ENCODE results near the gene DMD.
A peak's percentile ranks its signal among the peaks of the same experiment; 100 is the strongest.

The DMD gene

GRCh38 chrX:31747411-31747810 is 1463.9 kb downstream of the DMD start:
- DNase-seq: peak in 1 of 56 donors; percentile 0

GRCh38 chrX:31743004-31743403 is 1468.3 kb downstream of the DMD start:
- no peak for DNase-seq

GRCh38 chrX:31717474-31717873 is 1493.9 kb downstream of the DMD start:
- no peak for DNase-seq

GRCh38 chrX:31715675-31716074 is 1495.7 kb downstream of the DMD start:
- DNase-seq: no peak

- DNase-seq: no peak
These were observed 1496.6 kb downstream of the DMD start for GRCh38 chrX:31714797-31715196.

GRCh38 chrX:31713120-31713519 is 1498.2 kb downstream of the DMD start:
- no peak for DNase-seq

GRCh38 chrX:31711166-31711565 is 1500.2 kb downstream of the DMD start:
- no peak for DNase-seq

- DNase-seq: no peak
These were observed 1503.2 kb downstream of the DMD start for GRCh38 chrX:31708116-31708515.

- DNase-seq: no peak
These were observed 1504.9 kb downstream of the DMD start for GRCh38 chrX:31706466-31706865.

GRCh38 chrX:31705816-31706215 is 1505.5 kb downstream of the DMD start:
- no peak for DNase-seq

- DNase-seq: peak in 1 of 56 donors; percentile 0
These were observed 1506.4 kb downstream of the DMD start for GRCh38 chrX:31704938-31705337.

- no peak for DNase-seq
These were observed 1509.1 kb downstream of the DMD start for GRCh38 chrX:31702222-31702621.

- DNase-seq: no peak
These were observed 1513.9 kb downstream of the DMD start for GRCh38 chrX:31697294-31697916.

- DNase-seq: no peak
These were observed 1531.5 kb downstream of the DMD start for GRCh38 chrX:31679861-31680260.

GRCh38 chrX:31670245-31670644 is 1541.1 kb downstream of the DMD start:
- DNase-seq: no peak

- no peak for DNase-seq
These were observed 1545.9 kb downstream of the DMD start for GRCh38 chrX:31665454-31665853.

GRCh38 chrX:31663172-31663571 is 1548.2 kb downstream of the DMD start:
- no peak for DNase-seq

GRCh38 chrX:31661280-31661810 is 1550.0 kb downstream of the DMD start:
- no peak for DNase-seq

- DNase-seq: no peak
These were observed 1553.0 kb downstream of the DMD start for GRCh38 chrX:31658360-31658759.

- DNase-seq: no peak
These were observed 1555.3 kb downstream of the DMD start for GRCh38 chrX:31656013-31656412.

- DNase-seq: no peak
These were observed 1557.9 kb downstream of the DMD start for GRCh38 chrX:31653422-31653821.

- DNase-seq: no peak
These were observed 1558.7 kb downstream of the DMD start for GRCh38 chrX:31652650-31653049.

- DNase-seq: no peak
These were observed 1562.1 kb downstream of the DMD start for GRCh38 chrX:31649201-31649600.

GRCh38 chrX:31633349-31633748 is 1578.0 kb downstream of the DMD start:
- no peak for DNase-seq

All from amygdala (tissue), 56 donors.